Keratinocyte (primary cell): ENCODE measurements around the gene SUSD3.

Source experiments
- EZH2 ChIP-seq: IDR thresholded peaks from one replicate; pipeline ENCODE4 v1.6.1; 2012; ENCODE audit warnings: inconsistent platforms, mild to moderate bottlenecking, low read length, moderate library complexity
- TF ChIP-seq, protein P1 (sequence below), 3 experiments: IDR thresholded peaks in 1 of 3; conservative IDR thresholded peaks in 1 of 3; optimal IDR thresholded peaks in 1 of 3; 2 replicates in 2 of 3; 3 replicates in 1 of 3; pipeline versions ENCODE3 to v1.5.1; 2011; ENCODE audit warnings: low read length in 3 of 3, mild to moderate bottlenecking in 3 of 3, moderate library complexity in 2 of 3, control low read depth in 1 of 3, inconsistent platforms in 1 of 3; ENCODE audit not compliant: insufficient read depth in 2 of 3; ENCODE audit errors: extremely low read depth in 1 of 3

DNA sequence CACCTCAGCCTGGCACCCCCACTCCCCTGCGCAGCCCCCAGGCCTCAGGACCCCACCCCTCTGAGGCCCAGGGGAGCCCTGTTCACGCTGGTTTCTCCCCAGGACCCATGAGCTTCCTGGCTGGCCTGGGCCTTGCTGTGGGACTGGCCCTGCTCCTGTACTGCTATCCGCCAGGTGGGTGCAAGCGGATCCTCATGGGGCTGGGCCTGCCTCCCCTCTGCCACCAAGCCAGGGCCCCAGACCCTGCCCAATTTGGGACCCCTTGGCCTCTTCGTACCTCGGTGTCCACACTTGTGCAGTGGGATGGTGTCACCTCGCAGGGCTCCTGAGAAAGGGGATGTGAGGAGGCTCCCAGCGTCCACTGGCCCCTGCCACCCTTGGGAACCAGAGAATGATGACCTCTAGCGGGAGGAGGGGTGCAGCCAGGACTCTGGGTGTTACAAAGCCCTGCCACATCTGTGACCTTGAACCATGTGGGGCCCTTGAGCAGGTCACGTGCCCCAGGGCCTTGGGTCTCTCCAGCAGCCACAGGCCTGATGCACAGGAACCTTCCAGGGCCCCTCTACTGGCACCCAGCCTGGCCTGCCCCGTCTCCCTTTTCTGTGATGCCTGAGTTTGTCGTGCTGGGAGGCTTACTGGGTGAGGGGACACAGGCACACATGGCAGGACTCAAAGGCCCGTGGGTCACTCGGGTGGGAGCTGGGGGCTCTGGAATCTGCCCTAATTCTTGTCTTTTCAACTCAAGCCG is 53.8 kb downstream of the SUSD3 start:
- TF ChIP-seq, protein P1, sequence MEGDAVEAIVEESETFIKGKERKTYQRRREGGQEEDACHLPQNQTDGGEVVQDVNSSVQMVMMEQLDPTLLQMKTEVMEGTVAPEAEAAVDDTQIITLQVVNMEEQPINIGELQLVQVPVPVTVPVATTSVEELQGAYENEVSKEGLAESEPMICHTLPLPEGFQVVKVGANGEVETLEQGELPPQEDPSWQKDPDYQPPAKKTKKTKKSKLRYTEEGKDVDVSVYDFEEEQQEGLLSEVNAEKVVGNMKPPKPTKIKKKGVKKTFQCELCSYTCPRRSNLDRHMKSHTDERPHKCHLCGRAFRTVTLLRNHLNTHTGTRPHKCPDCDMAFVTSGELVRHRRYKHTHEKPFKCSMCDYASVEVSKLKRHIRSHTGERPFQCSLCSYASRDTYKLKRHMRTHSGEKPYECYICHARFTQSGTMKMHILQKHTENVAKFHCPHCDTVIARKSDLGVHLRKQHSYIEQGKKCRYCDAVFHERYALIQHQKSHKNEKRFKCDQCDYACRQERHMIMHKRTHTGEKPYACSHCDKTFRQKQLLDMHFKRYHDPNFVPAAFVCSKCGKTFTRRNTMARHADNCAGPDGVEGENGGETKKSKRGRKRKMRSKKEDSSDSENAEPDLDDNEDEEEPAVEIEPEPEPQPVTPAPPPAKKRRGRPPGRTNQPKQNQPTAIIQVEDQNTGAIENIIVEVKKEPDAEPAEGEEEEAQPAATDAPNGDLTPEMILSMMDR (optimal IDR thresholded peaks at IDR 0.05 in 1 of 3, IDR thresholded peaks at IDR 0.05 in 1 of 3, conservative IDR thresholded peaks at IDR 0.05 in 1 of 3; ENCODE audit: extremely low read depth in 1 of 3, insufficient read depth in 2 of 3, low read length in 3 of 3) = no peak
- no peak for TF ChIP-seq EZH2
